Muscle of back (tissue), 11 donors: ENCODE measurements around the gene GNB1L. TPM values are rescaled to one million over a fixed set of nuclear protein-coding genes. Genes with fewer than 3 reads are reported as not detected.

Source experiments
- DNase-seq, 3 donors: peaks; one replicate each; pipeline versions ENCODE4 v3.0.0 to v3.0.0-alpha.2; 2013
- polyA plus RNA-seq, 10 donors: library from polyadenylated mRNA; unstranded; fragments of 120-200 nt; gene quantifications; one replicate each; pipeline ENCODE4 v1.2.1, GENCODE V29; 2013; ENCODE audit not compliant: insufficient read length in 10 of 10

The GNB1L gene
- polyA plus RNA-seq, 10 donors = 2.1 to 5.3 (median 3.7) TPM

GRCh38 chr22:19754701-19755144 is 100.0 kb downstream of the GNB1L start:
- no peak for DNase-seq

GRCh38 chr22:19753996-19754700 is 100.5 kb downstream of the GNB1L start:
- no peak for DNase-seq

DNA sequence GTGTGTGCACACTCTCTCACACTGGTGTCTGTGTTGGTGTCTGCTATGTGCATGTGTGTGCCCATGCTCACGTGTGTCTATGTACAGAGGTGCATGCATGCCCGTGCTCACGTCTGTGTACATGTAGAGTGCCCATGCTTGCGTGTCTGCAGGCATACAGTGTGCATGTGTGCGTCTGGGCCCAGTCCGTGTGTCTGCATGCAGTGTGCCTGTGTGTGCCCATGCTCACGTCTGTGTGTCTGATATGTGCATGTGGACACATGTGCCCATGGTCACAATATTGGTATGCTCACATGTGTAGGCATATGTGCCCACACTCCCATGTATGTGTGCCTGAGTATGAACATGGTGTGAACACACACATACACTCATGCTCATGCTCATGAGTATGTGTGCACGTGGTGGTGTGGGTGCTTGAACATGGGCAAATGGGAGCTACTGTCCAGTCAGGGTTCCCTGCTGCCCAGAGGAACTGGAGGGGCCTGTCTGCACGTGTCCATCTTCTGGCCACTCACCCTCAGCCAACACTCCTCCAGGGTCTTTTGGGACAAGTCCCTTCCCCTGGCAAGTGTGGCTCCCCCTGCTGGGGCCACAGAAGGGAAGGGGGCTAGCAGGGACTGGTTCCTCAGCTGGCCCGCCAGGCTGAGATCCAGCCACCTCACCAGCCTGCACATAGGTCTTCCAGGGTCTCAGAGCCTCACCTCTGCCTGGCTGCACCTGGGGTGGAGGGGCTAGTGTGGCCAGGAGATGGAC is 101.4 kb downstream of the GNB1L start:
- no peak for DNase-seq

DNA sequence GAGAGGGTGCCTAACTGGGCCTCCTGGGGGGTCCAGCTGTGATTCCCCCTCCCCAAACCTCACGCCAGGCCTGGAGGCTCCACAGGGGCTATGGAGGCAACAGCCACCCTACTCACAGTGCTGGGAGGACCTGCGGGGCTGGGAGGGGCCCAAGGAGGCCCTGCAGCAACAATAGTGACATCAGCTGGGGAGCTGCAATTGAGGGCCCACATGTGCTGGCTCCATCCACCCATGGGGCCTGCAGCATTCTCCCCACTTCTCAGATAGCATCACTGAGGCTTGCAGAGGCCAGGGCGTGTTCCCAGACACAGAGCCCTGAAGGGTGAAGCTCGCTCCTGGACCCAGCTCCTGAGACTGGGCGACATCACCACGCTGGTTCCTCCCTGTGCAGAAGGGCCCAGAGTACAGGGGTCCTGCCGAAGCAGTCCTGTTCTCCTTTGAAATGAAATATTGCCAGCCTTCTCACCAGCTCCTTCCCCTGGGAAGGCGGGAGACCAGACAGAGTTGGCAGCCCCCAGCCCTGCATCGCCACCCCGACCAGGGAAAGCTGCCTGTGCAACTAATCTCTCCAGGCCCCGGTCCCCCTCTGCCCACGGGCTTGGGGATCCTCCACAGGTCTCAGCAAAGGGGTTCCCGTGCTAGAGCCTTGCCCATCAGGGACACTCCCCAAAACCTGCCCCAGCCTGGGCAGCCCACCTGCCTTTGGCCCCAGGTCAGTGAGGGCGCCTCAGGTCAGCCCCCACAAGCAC is 103.0 kb downstream of the GNB1L start:
- DNase-seq = no peak

GRCh38 chr22:19750507-19751490 is 103.9 kb downstream of the GNB1L start:
- no peak for DNase-seq

- peak in 1 of 3 donors; percentile 47 for DNase-seq
These were observed 104.8 kb downstream of the GNB1L start for GRCh38 chr22:19749876-19750275.

- DNase-seq = no peak
These were observed 105.5 kb downstream of the GNB1L start for GRCh38 chr22:19748991-19749664.

DNA sequence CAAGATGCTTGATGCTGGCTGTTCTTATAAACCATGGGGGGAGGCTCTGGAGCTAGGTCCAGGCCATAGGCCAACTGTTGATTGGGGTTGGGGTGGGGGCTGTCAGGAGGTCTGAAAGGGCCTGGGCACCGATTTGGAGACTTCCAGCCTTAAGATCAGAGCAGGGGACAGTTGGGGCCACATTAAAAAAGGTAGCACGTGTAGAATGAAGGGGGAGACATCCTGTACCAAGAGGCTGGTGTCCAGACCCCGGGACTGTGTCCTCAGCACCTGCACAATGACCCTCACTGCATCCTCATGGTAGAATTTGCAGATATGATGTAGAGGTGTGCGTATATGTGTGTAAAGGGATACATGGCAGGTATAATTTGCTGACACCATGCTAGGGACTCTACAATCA is 106.5 kb downstream of the GNB1L start:
- DNase-seq = no peak

GRCh38 chr22:19747551-19747950 is 107.1 kb downstream of the GNB1L start:
- no peak for DNase-seq

- DNase-seq = no peak
These were observed 107.9 kb downstream of the GNB1L start for GRCh38 chr22:19746726-19747125.

- DNase-seq = peak; percentile 67 to 80 (median 70)
These were observed 109.2 kb downstream of the GNB1L start for GRCh38 chr22:19745155-19746101.

DNA sequence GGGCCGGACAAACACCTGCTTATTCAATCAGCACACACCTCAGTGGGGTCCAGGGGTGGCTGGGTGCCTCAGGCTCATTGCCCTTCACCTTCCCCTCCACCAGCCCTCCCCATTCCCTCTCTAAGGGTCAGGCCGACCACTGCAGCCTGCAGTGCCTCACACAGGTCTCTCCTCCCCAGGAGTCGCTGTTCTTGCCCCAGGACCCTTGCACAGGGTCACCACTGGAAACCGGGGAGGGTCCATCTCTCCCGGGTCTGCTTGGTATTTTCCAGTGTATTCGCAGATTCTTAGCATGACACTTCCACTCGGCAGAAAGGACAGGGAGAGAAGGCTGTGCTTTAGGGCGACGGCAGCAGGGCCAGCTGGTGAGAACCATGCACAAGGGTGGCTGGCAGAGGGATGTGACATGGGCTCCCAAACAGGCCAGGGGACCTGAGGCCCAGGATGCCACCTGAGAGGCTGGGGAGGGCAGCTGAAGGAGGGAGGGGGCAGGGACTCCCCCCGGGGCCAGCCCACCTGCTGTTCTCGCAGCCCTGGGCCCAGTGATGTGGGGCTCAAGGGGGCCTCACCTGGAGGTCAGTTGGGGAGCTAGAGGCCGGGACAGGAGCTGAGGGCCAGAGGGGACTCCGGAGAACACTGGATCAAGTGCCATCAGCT is 110.2 kb downstream of the GNB1L start:
- no peak for DNase-seq

- DNase-seq = no peak
These were observed 111.0 kb downstream of the GNB1L start for GRCh38 chr22:19743651-19744050.

GRCh38 chr22:19743081-19743480 is 111.6 kb downstream of the GNB1L start:
- no peak for DNase-seq

GRCh38 chr22:19742160-19743066 is 112.3 kb downstream of the GNB1L start:
- no peak for DNase-seq

GRCh38 chr22:19741053-19741452 is 113.6 kb downstream of the GNB1L start:
- DNase-seq = no peak

DNA sequence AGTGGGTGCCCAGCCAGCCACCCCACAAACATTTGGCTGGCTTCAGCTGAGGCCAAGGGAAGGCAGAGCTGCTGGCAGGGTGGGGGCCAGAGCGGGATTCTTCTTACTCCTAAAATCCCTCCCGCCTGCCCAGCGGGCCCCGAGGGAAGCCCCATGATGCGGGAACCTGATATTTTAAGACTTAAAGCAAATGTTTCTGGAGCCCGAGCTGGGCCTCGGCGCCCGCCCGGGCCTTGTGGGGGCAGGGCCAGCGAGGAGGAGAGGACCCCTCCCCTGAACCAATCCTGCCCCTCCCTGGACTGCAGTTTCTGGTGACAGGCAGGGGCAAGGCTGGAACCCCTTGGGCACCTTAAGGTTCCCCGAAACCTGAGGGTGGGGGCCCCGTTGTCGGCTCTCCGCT is 114.1 kb downstream of the GNB1L start:
- no peak for DNase-seq

DNA sequence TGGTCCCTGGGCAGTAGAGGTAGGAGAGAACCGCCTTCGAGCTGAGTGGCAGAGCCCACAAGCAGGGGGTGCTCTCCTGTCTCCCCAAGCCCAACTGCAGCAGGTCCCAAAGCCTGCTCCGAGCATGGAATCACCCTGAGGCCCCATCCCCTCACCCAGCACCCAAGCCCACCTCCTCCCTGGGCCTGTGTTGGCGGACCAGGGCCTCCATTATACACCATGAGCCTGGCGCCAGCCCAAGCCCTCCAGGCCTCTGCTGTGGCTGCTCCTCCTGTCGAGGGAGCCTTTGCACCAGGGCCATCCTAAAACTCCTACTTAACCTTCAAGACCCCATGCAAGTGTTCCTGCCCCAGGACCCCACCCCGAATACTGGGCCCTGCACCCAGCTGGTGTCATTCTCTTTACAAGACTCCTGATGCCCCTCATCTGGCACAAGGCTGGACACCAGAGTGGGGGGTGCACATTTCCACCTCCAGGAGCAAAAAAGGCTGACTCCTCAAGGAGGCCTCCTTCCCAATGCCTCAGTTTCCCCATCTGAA is 114.7 kb downstream of the GNB1L start:
- DNase-seq = no peak
